Measurements from ENCODE around the gene SF3A1.
A peak's percentile ranks its signal among the peaks of the same experiment; 100 is the strongest.

Gene SF3A1

DNA sequence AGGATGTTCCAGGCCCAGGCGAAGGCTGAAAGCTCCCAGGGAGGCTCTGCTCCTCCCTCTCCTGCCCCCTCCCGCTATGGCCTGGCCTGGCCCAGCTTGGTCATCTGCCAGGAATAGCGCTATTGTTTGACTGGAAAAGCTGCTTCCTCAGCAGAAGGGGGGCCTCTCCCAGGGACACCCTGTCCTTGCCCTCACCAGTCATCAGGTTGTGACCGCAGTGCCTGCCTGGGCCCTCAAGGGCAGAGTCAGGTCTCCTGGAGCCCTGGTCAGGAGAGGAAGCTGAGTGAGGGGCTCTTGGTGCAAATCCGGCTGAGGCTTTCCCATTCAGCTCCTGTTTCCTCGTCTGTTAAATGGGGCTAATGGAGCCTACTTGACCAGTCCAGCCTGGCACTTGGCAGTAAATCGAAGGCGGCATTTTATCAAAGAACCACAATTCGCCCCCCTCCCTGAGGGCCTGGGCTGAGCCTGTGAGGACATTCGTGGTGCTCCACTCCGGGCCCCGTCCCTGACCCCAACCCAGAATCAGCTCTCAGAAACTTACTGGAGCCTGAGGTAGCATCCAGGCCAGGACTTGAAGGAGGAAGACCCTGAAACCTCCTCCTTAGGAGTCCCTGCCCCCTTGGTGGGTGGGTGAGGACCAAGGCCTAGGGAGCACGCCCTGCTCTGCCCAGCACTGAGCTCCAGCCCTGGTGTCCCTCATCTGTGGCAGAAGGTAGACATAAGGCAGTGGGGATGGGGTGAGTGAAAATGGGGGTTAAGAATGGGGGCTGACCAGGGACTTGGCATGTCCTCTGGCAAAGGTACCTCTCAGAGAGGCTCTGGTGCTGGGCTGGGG, 65.4 kb downstream of the SF3A1 start:
- no peak for TF ChIP-seq POLR2AphosphoS5 (IDR thresholded peaks at IDR 0.05; ENCODE audit: low read depth, low read length)
- no peak for TF ChIP-seq SPI1 (IDR thresholded peaks at IDR 0.05; ENCODE audit: low read depth, low read length)
- TF ChIP-seq POLR2A (IDR thresholded peaks at IDR 0.05; ENCODE audit: low read depth, low read length) = no peak
- no peak for TF ChIP-seq PAX5 (IDR thresholded peaks at IDR 0.05; ENCODE audit: insufficient read depth, low read length, severe bottlenecking)
- TF ChIP-seq POU2F2 (IDR thresholded peaks at IDR 0.05; ENCODE audit: low read depth, low read length) = no peak
- TF ChIP-seq TAF1 (IDR thresholded peaks at IDR 0.05; ENCODE audit: low read depth, low read length) = no peak
- FAIRE-seq (no peak), DNase-seq (ENCODE audit: insufficient read length, low spot score) (no peak)

DNA sequence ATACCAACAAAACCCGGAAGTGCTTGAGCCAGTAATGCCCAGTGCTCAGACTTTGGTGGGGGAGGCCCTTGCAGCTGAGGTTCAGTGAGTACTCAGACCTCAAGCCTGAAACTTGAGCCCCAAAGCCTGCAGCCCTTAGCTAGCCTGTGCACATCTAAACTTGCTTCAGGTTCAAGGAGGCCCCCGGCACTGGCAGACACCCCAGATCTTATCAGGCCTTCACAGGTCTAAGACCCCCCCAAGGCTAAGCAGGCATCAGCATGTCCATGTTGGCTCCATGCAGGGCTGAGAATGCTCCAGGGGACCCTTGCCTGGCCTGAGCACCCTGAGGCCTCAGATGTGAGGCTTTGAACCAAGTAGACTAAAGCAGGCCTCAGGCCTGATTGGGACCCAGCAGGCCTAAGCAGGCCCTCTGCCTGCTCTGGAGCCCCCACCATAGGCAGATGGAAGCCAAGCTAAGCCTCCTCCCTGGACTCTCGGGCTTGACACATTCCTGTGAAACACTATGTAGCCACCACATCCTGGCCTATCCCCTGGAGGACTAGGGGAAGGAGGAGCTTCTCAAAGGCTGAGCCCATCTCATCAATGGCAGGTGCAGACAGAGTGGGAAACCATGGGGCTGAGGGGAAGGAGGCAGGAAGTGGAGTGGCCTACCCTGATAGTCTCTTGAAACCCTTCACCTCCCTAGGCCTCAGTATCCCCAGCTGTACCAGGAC, 66.2 kb downstream of the SF3A1 start:
- DNase-seq (ENCODE audit: insufficient read length, low spot score) (no peak), FAIRE-seq (peak; percentile 72)
- TF ChIP-seq TAF1 (IDR thresholded peaks at IDR 0.05; ENCODE audit: low read depth, low read length) (0 out of 2 replicates have a peak, but pooled peaks have one; percentile 36), PAX5 (IDR thresholded peaks at IDR 0.05; ENCODE audit: insufficient read depth, low read length, severe bottlenecking) (no peak), POLR2AphosphoS5 (IDR thresholded peaks at IDR 0.05; ENCODE audit: low read depth, low read length) (no peak), SPI1 (IDR thresholded peaks at IDR 0.05; ENCODE audit: low read depth, low read length) (no peak; the same call in 1 of the 2 replicates), POU2F2 (IDR thresholded peaks at IDR 0.05; ENCODE audit: low read depth, low read length) (no peak), POLR2A (IDR thresholded peaks at IDR 0.05; ENCODE audit: low read depth, low read length) (no peak; the same call in 1 of the 2 replicates)

GRCh38 chr22:30289980-30290313, 66.7 kb downstream of the SF3A1 start:
- FAIRE-seq (no peak), DNase-seq (ENCODE audit: insufficient read length, low spot score) (no peak)
- TF ChIP-seq SPI1 (IDR thresholded peaks at IDR 0.05; ENCODE audit: low read depth, low read length) = no peak
- TF ChIP-seq POU2F2 (IDR thresholded peaks at IDR 0.05; ENCODE audit: low read depth, low read length) = no peak
- TF ChIP-seq POLR2AphosphoS5 (IDR thresholded peaks at IDR 0.05; ENCODE audit: low read depth, low read length) = peak; percentile 24; the same call in 1 of the 2 replicates

DNA sequence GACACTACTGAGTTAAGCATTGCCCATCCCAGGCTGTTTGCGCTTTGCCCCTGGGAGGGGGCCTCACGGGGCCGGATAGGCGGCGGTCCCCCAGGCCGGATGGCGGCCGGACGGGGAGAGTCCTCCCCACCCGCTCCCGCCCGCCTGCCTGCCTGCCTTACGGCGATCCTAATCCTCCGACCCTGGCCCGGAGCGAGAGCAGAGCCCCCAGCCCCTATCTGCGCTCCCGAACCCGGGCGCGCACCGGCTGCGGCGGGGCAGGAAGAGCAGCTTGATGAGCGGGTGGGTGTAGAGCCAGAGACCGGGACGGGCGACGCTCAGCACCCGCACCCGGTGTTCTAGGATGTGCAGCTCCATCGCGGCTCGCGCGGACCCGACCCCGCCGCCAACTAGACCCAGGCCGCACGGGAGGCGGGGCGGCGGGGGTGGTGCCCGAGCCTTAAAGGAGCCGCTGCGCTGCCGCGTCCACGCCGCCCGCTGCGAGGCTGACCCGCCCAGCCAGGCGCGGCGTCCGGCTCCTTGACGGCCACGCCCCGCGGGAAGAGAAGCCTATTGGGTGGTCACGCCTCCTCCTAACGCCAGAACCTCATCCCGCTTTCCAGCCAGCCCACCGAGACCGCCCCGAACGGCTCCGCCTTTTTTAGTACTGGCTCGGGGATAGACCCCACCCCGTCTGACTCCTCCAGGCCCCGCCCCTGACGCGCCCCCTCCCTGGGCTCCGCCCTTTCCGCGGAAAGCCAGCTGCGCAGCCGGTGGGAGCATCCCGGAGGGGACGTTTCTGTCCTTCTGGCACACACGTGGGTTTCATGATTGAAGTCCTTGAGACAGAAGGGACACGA, 67.3 kb downstream of the SF3A1 start, which contains the start of gene CASTOR1:
Gene CASTOR1 (minus strand): TSS at position 365 of the 839 bp plus-strand sequence. CDS start 8 bp downstream, at position 357.
- peak; percentile 97 for DNase-seq (ENCODE audit: insufficient read length, low spot score)
- FAIRE-seq = peak; percentile 96
- TF ChIP-seq SPI1 (IDR thresholded peaks at IDR 0.05; ENCODE audit: low read depth, low read length) (no peak), POLR2AphosphoS5 (IDR thresholded peaks at IDR 0.05; ENCODE audit: low read depth, low read length) (no peak), TAF1 (IDR thresholded peaks at IDR 0.05; ENCODE audit: low read depth, low read length) (no peak), POLR2A (IDR thresholded peaks at IDR 0.05; ENCODE audit: low read depth, low read length) (no peak), POU2F2 (IDR thresholded peaks at IDR 0.05; ENCODE audit: low read depth, low read length) (no peak), PAX5 (IDR thresholded peaks at IDR 0.05; ENCODE audit: insufficient read depth, low read length, severe bottlenecking) (no peak)

- no peak for TF ChIP-seq POU2F2 (IDR thresholded peaks at IDR 0.05; ENCODE audit: low read depth, low read length)
- no peak for TF ChIP-seq POLR2A (IDR thresholded peaks at IDR 0.05; ENCODE audit: low read depth, low read length)
- no peak for TF ChIP-seq POLR2AphosphoS5 (IDR thresholded peaks at IDR 0.05; ENCODE audit: low read depth, low read length)
- TF ChIP-seq TAF1 (IDR thresholded peaks at IDR 0.05; ENCODE audit: low read depth, low read length) = no peak
- TF ChIP-seq PAX5 (IDR thresholded peaks at IDR 0.05; ENCODE audit: insufficient read depth, low read length, severe bottlenecking) = no peak
- no peak for TF ChIP-seq SPI1 (IDR thresholded peaks at IDR 0.05; ENCODE audit: low read depth, low read length)
- DNase-seq (ENCODE audit: insufficient read length, low spot score) (no peak), FAIRE-seq (no peak)
Measured at GRCh38 chr22:30288419-30289140, 68.1 kb downstream of the SF3A1 start.

DNA sequence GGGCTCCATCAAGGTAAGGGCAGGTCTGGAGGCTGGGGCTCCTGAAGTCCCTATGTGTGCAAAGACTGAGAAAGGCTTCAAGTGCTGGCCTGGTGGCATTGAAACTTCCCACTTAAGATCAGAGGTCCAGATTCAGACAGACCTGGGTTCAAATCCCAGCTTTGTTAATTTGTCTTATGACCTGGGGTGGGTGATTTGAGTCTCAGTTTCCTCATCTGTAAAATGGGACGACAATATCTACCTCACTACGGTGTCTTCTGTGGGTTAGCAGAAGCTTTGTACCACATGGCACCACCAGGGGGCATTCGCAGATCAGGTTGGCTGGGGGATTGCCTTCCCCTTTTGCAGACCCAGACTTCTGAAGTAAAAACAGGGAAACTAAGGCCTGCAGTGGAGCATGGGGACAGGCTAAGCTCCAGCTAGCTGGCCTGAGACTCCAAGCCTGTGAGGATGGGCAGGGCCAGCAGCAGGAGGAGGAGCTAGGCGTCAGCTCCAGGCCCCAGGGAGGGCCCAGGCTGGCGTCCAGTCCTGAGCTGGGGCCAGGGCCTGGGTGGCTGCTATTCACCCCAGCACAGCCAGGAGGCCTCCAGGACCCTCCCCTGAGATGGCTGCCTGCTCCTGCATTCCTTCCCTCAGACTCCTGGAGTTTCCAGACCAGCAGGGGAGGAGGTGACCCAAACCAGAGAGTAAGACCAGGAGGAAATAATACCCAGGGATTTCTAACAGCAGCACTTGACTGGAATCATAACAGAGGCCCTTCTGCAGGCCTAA, 68.9 kb downstream of the SF3A1 start:
- FAIRE-seq = peak; percentile 96
- no peak for TF ChIP-seq POLR2AphosphoS5 (IDR thresholded peaks at IDR 0.05; ENCODE audit: low read depth, low read length)
- no peak for TF ChIP-seq TAF1 (IDR thresholded peaks at IDR 0.05; ENCODE audit: low read depth, low read length)
- no peak for TF ChIP-seq POLR2A (IDR thresholded peaks at IDR 0.05; ENCODE audit: low read depth, low read length)
- 0 out of 2 replicates have a peak, but pooled peaks have one; percentile 28 for TF ChIP-seq POU2F2 (IDR thresholded peaks at IDR 0.05; ENCODE audit: low read depth, low read length)
- TF ChIP-seq SPI1 (IDR thresholded peaks at IDR 0.05; ENCODE audit: low read depth, low read length) = peak; percentile 78
- no peak for TF ChIP-seq PAX5 (IDR thresholded peaks at IDR 0.05; ENCODE audit: insufficient read depth, low read length, severe bottlenecking)
- peak; percentile 71 for DNase-seq (ENCODE audit: insufficient read length, low spot score)

GRCh38 chr22:30286813-30287647, 69.7 kb downstream of the SF3A1 start:
- peak; percentile 78 for FAIRE-seq

More at GRCh38 chr22:30286813-30287647, 69.7 kb downstream of the SF3A1 start:
- TF ChIP-seq SPI1 (IDR thresholded peaks at IDR 0.05; ENCODE audit: low read depth, low read length) (no peak), POLR2A (IDR thresholded peaks at IDR 0.05; ENCODE audit: low read depth, low read length) (no peak), POLR2AphosphoS5 (IDR thresholded peaks at IDR 0.05; ENCODE audit: low read depth, low read length) (no peak), PAX5 (IDR thresholded peaks at IDR 0.05; ENCODE audit: insufficient read depth, low read length, severe bottlenecking) (no peak), TAF1 (IDR thresholded peaks at IDR 0.05; ENCODE audit: low read depth, low read length) (no peak), POU2F2 (IDR thresholded peaks at IDR 0.05; ENCODE audit: low read depth, low read length) (no peak)
- peak; percentile 80 for DNase-seq (ENCODE audit: insufficient read length, low spot score)
